MM.1S (cell line): Measurements from ENCODE around the gene RABGGTB.
A peak's percentile ranks its signal among the peaks of the same experiment; 100 is the strongest.

ENCODE experiments used
- DNase-seq: peaks from one replicate; pipeline ENCODE4 v3.0.0-alpha.2; 2015
- H2AFZ ChIP-seq: fragments of 300-600 bp; sonication (generic); 2 replicates; pipeline ENCODE4 v1.6.0; 2016; ENCODE audit warnings: antibody characterized with exemption, low read length
- H3F3A ChIP-seq: fragments of 300-600 bp; sonication (generic); 2 replicates; pipeline ENCODE4 v1.6.1; 2016; ENCODE audit warnings: mild to moderate bottlenecking, antibody characterized with exemption, low read length, moderate library complexity, mixed read lengths; ENCODE audit not compliant: insufficient read depth
- H3K27ac ChIP-seq: fragments of 300-600 bp; sonication (generic); 2 replicates; pipeline ENCODE4 v1.5.1; 2016; ENCODE audit warnings: mild to moderate bottlenecking, low read length
- H3K27me3 ChIP-seq: fragments of 300-600 bp; sonication (generic); replicated peaks from 2 replicates; pipeline ENCODE4 v1.6.0; 2016; ENCODE audit warnings: low read length; ENCODE audit not compliant: insufficient read depth
- H3K36me3 ChIP-seq: fragments of 300-600 bp; sonication (generic); replicated peaks from 2 replicates; pipeline ENCODE4 v1.6.1; 2016; ENCODE audit warnings: mild to moderate bottlenecking, low read length, mixed read lengths; ENCODE audit not compliant: insufficient read depth
- H3K4me1 ChIP-seq: fragments of 300-600 bp; sonication (generic); 2 replicates; pipeline ENCODE4 v1.6.1; 2016; ENCODE audit warnings: low read length, mixed read lengths
- H3K4me2 ChIP-seq: fragments of 300-600 bp; sonication (generic); 2 replicates; pipeline ENCODE4 v1.6.0; 2016; ENCODE audit warnings: low read depth, low read length
- H3K4me3 ChIP-seq: fragments of 300-600 bp; sonication (generic); 2 replicates; pipeline ENCODE4 v1.5.1; 2016; ENCODE audit warnings: low read length, mixed read lengths
- H3K79me2 ChIP-seq: fragments of 300-600 bp; sonication (generic); 2 replicates; pipeline ENCODE4 v1.6.1; 2016; ENCODE audit warnings: mixed run types, low read length, mixed read lengths
- H3K9ac ChIP-seq: fragments of 300-600 bp; sonication (generic); 2 replicates; pipeline ENCODE4 v1.6.1; 2016; ENCODE audit warnings: low read length, mixed read lengths
- H3K9me2 ChIP-seq: fragments of 300-600 bp; sonication (generic); replicated peaks from 2 replicates; pipeline ENCODE4 v1.6.1; 2016; ENCODE audit warnings: mild to moderate bottlenecking, low read length, mixed read lengths; ENCODE audit not compliant: insufficient read depth
- H3K9me3 ChIP-seq: fragments of 300-600 bp; sonication (generic); replicated peaks from 2 replicates; pipeline ENCODE4 v1.6.1; 2016; ENCODE audit warnings: mild to moderate bottlenecking, low read length, mixed read lengths; ENCODE audit not compliant: insufficient read depth
- H4K20me1 ChIP-seq: fragments of 300-600 bp; sonication (generic); 2 replicates; pipeline ENCODE4 v1.6.1; 2016; ENCODE audit warnings: mild to moderate bottlenecking, low read length, moderate library complexity, mixed read lengths; ENCODE audit not compliant: insufficient read depth
- CTCF ChIP-seq: fragments of 300-600 bp; sonication (generic); IDR thresholded peaks from 2 replicates; pipeline ENCODE4 v1.5.1; 2016; ENCODE audit warnings: antibody characterized with exemption, low read length, mixed read lengths
- EZH2 ChIP-seq: fragments of 300-600 bp; sonication (generic); optimal IDR thresholded peaks from 2 replicates; pipeline ENCODE3; 2017; ENCODE audit warnings: low read depth, mild to moderate bottlenecking, antibody characterized with exemption, low read length, mixed read lengths
- EZH2phosphoT487 ChIP-seq: fragments of 300-600 bp; sonication (generic); IDR thresholded peaks from 2 replicates; pipeline ENCODE4 v1.6.1; 2018; ENCODE audit warnings: antibody characterized with exemption, low read length

Gene RABGGTB

DNA sequence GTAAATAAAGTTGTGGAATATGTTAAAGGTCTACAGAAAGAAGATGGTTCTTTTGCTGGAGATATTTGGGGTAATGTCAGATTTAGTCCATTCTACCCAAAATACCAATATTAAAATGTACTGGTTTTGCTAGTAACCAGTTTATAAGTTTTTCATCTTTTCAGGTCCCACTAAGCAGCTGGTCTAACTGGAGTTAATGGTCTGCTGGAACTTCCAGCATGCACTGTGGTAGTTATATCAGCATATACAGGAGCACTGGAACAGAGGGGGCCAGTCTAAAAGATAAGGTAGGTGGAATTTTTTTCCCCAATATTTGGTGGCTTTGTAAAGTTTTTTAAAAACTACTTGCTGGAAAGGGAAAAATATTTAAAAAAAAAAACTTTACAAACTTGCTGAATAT lies 3.9 kb downstream of the RABGGTB start:
- Histone ChIP-seq H2AFZ (no peak overlapping the region), H3K9me3 (no peaks in the 10 kb centered on the region), H3K4me2 (peak overlapping the region; percentile 85), H3K4me3 (no peak overlapping the region), H3K79me2 (peaks cover 76% of the 10 kb centered on the region), H3K9ac (no peak overlapping the region), H3F3A (peaks cover 79% of the 10 kb centered on the region), H3K4me1 (peaks cover 7% of the 10 kb centered on the region; the same call in 1 of the 2 replicates), H3K27ac (no peak overlapping the region), H3K36me3 (peaks cover 36% of the 10 kb centered on the region; the same call in 1 of the 2 replicates), H4K20me1 (peaks cover 74% of the 10 kb centered on the region), H3K27me3 (no peaks in the 10 kb centered on the region), H3K9me2 (no peaks in the 10 kb centered on the region)
- no peak for DNase-seq
- no peak for TF ChIP-seq EZH2phosphoT487
- no peak for TF ChIP-seq EZH2
- TF ChIP-seq CTCF: no peak

DNA sequence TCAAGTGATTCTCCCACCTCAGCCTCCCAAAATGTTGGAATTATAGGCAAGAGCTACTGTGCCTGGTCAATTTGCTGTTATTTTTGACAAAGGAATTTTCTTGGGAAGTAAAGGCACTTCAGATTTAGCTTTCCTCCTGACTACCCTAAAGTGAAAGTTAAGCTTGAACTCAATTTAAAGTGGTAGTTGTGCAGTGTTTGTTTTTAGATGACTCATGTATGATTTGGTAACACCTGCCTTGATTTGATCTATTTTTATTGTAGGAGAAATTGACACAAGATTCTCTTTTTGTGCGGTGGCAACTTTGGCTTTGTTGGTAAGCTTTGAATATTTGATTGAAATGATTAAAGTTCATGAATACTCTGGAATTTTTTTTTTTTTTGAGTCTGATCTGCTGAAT lies 5.0 kb downstream of the RABGGTB start:
- no peak overlapping the region for H3K27ac ChIP-seq
- H3K4me3 ChIP-seq: no peak overlapping the region
- peaks cover 80% of the 10 kb centered on the region for H3F3A ChIP-seq
- no peaks in the 10 kb centered on the region for H3K27me3 ChIP-seq
- H3K36me3 ChIP-seq: peaks cover 36% of the 10 kb centered on the region; the same call in 1 of the 2 replicates
- peaks cover 74% of the 10 kb centered on the region for H4K20me1 ChIP-seq
- H3K79me2 ChIP-seq: peaks cover 76% of the 10 kb centered on the region
- peaks cover 7% of the 10 kb centered on the region; the same call in 1 of the 2 replicates for H3K4me1 ChIP-seq
- DNase-seq: no peak
- H3K9me2 ChIP-seq: no peaks in the 10 kb centered on the region
- H2AFZ ChIP-seq: no peak overlapping the region
- H3K4me2 ChIP-seq: peak overlapping the region; percentile 85; the same call in 1 of the 2 replicates
- H3K9me3 ChIP-seq: no peaks in the 10 kb centered on the region
- TF ChIP-seq CTCF (no peak), EZH2phosphoT487 (no peak), EZH2 (no peak)
- H3K9ac ChIP-seq: no peak overlapping the region

DNA sequence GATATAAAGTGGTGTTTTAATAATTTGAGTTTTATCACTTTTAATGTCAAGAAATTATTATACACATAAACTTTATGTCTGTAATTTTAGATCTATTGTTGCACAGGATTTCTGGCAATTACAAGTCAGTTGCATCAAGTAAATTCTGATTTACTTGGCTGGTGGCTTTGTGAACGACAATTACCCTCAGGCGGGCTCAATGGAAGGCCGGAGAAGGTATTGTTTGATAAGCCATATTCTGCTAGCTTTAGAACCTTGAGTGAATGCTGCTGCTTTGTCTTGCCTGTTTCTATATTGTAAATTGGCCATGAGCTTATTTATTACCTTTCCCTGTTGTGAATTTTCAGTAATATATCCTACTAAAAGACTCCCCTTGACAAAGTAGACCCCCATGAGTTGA lies 6.0 kb downstream of the RABGGTB start:
- Histone ChIP-seq H3K9me3 (no peaks in the 10 kb centered on the region), H3K4me2 (no peak overlapping the region), H3K4me3 (no peak overlapping the region), H3K9me2 (no peaks in the 10 kb centered on the region), H3K9ac (no peak overlapping the region), H3F3A (peaks cover 86% of the 10 kb centered on the region), H3K27me3 (no peaks in the 10 kb centered on the region), H4K20me1 (peaks cover 73% of the 10 kb centered on the region), H2AFZ (no peak overlapping the region), H3K36me3 (peaks cover 36% of the 10 kb centered on the region; the same call in 1 of the 2 replicates), H3K27ac (no peak overlapping the region), H3K4me1 (peaks cover 7% of the 10 kb centered on the region; the same call in 1 of the 2 replicates), H3K79me2 (peaks cover 65% of the 10 kb centered on the region)
- DNase-seq: no peak
- TF ChIP-seq EZH2phosphoT487 (no peak), EZH2 (no peak), CTCF (no peak)
